Endometrium (tissue), 2 donors: ENCODE data around the gene EXOC6B.

Source experiments
- FAIRE-seq: peaks from 2 replicates; lab custom pipeline; 2012; peaks lifted over from hg19 to GRCh38; lab: Jason Lieb, UNC
- donor health status: control.
- donor health status: control.

EXOC6B gene

GRCh38 chr2:72132981-72133720 is 692.7 kb downstream of the EXOC6B start:
- FAIRE-seq = no peak

GRCh38 chr2:72131916-72132841 is 693.7 kb downstream of the EXOC6B start:
- no peak for FAIRE-seq

GRCh38 chr2:72131371-72131891 is 694.4 kb downstream of the EXOC6B start:
- FAIRE-seq = no peak

GRCh38 chr2:72130659-72131360 is 695.0 kb downstream of the EXOC6B start:
- no peak for FAIRE-seq

DNA sequence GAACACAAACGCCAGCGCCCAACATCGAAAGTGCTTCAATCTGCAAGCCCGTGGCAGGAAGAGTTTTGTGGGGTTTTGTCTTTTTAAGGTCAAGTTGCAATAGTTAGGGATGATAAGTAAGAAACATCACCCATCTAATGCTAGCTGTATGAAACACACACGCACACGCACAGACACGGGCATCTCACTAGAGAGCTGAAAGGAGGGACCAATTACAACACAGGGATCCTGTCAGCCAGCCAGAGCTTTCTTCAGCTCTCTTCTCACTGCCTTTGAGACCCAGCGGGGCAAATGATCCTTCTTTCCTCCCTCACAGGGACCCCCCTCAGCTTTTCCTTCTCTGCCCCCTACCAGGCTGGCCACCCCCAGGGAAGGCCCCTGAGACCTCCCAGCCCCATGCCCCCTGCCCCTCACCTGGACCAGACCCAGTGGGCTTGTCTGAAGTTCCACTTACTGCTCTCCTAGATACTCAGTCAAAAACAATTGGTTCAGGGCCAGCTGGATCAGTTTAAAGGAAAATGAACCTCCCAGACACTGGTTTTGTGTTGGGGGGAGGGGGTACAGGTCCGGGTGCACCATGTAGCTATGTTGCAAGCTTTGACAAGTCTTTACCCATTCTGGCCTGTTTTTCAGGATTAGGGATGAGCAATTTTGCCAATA is 696.0 kb downstream of the EXOC6B start:
- FAIRE-seq = no peak

DNA sequence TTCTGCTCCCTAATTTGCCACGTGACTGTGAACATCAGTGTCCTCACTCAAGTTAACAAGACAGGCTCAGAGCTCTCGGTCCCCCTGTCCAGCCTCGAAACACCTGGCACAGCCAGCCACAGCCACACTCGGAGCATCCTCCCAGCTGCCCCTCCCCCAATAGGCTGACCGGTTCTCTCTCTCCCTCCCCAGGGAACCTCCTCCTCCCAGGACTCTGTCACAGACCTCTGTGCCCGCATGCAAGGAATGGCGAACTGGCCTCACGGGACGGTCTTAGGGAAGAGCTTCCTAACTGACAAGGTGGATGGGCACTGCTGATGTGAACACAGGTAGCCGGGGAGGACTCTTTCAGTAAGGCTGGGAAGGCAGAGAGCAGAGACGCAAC is 697.0 kb downstream of the EXOC6B start:
- FAIRE-seq = no peak

GRCh38 chr2:72128059-72128842 is 697.6 kb downstream of the EXOC6B start:
- FAIRE-seq = no peak

DNA sequence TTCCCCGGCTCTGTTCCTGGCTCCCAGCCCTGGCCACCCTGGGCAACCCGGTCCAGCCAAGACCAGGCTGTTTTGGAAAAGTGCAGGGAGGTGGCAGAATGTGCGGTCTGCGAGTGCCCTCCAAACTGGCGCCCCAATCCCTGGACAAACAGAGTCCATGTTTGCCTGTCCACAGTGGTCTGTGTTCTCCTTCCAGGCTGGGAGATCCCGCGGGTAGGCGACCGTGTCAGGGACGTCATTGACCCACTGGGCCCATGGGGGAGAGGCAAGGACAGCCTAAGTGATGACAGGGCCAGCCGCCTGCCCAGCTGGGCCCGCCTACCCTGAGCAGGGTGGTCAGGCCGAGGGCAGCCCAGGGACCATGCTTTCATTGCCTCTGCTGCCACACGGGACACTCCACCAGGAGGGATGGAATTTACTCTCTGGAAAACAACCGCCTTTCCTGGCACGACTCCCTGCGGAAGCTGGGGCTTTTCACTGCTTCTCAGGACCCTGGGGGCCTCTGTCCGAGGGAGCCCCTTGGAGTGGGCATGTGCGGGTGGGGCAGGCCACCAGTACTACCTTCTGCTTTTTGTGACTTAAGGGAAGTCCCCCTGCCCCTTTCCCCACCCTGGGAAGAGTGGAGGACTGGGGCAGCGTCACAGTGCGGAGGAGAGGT is 698.3 kb downstream of the EXOC6B start:
- FAIRE-seq = no peak

- no peak for FAIRE-seq
Observed at GRCh38 chr2:72126186-72127100, 699.4 kb downstream of the EXOC6B start.
